ENCODE results near the gene ADAD2. TPM values are rescaled to one million over a fixed set of nuclear protein-coding genes. Genes with fewer than 3 reads are reported as not detected.

ADAD2 gene
- total and polyA plus RNA-seq, 11 donors, result 0.21 to 1.3 (median 0.58) TPM; not detected in 3

DNA sequence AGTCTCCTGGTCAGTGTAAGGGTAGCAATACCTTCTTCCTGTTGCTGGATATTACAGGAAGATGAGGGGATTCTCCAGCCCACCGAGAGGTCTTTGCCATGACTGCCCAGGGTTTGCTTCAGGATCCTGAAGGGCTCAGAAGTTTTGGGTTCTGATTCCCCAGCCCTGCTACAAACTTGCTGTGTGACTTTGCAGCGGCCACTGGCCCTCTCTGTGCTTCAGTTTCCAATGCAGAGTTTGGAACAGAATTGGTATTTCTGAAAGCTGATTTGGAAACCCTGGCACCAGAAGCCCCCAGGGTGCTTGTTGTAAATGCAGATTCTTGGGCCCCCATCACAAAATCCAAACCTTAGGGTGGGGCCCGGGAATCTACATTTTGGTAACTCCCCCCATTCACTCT lies 34.2 kb downstream of the ADAD2 start:
- intact Hi-C loops (cut with DNase I), result no loop called here
- no peak for DNase-seq

DNA sequence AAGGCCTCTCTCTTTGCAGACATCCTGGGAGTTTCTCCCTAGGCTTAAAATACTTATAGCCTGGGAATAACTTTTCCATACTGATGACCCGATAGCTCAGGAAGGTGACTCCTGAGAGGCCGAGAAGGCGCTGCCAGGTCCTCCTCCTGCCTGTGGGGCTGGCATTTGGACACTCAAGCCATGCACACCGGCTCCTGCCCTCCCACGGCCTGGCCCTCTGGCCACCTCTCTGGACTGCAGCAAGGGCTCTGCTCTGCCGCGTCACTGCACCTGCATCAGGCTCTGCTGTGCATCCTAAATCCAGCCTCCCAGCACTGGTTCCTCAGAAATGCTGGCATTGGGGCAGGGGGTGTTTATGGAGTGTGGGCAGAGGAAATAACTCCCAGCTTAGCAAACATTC lies 34.6 kb downstream of the ADAD2 start:
- Histone ChIP-seq H3K27ac (no peak overlapping the region), H3K4me3 (no peak overlapping the region)
- 69 to 77% (median 73%) methylated on average over 6 to 7 of the region's 7 CpGs for WGBS, 4 donors

More for the DNA sequence above, 34.2 kb downstream of the ADAD2 start:
- no peak overlapping the region for H3K27ac ChIP-seq
- ATAC-seq, result no peak
- H3K4me3 ChIP-seq, result no peak overlapping the region
- H3K27me3 ChIP-seq, result peaks cover 0 to 3% (median 0%) of the 10 kb centered on the region in 9 donors
- H3K4me1 ChIP-seq, result peaks cover 0 to 18% (median 6%) of the 10 kb centered on the region in 12 donors
- H3K9me3 ChIP-seq, result no peaks in the 10 kb centered on the region
- no peaks in the 10 kb centered on the region for H3K36me3 ChIP-seq
- WGBS, 4 donors, result 80 to 91% (median 85%) methylated on average over 3 of the region's 3 CpGs
- TF ChIP-seq, protein P1, sequence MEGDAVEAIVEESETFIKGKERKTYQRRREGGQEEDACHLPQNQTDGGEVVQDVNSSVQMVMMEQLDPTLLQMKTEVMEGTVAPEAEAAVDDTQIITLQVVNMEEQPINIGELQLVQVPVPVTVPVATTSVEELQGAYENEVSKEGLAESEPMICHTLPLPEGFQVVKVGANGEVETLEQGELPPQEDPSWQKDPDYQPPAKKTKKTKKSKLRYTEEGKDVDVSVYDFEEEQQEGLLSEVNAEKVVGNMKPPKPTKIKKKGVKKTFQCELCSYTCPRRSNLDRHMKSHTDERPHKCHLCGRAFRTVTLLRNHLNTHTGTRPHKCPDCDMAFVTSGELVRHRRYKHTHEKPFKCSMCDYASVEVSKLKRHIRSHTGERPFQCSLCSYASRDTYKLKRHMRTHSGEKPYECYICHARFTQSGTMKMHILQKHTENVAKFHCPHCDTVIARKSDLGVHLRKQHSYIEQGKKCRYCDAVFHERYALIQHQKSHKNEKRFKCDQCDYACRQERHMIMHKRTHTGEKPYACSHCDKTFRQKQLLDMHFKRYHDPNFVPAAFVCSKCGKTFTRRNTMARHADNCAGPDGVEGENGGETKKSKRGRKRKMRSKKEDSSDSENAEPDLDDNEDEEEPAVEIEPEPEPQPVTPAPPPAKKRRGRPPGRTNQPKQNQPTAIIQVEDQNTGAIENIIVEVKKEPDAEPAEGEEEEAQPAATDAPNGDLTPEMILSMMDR (IDR thresholded peaks at IDR 0.05), result no peak
- TF ChIP-seq POLR2A (IDR thresholded peaks at IDR 0.05), result no peak

GRCh38 chr16:84226026-84226425 lies 35.1 kb downstream of the ADAD2 start:
- Histone ChIP-seq H3K9me3 (no peaks in the 10 kb centered on the region), H3K4me1 (peaks cover 0 to 18% (median 6%) of the 10 kb centered on the region in 12 donors), H3K27me3 (peaks cover 0 to 3% (median 0%) of the 10 kb centered on the region in 9 donors), H3K36me3 (no peaks in the 10 kb centered on the region), H3K27ac (no peak overlapping the region), H3K4me3 (no peak overlapping the region)
- no peak for ATAC-seq
- intact Hi-C loops (cut with DNase I), result no loop called here
- TF ChIP-seq, protein P1 (IDR thresholded peaks at IDR 0.05), result no peak
- TF ChIP-seq POLR2A (IDR thresholded peaks at IDR 0.05), result no peak
- no peak for DNase-seq
- WGBS, 4 donors, result 84 to 91% (median 90%) methylated on average over 8 of the region's 8 CpGs

More for the DNA sequence above, 34.6 kb downstream of the ADAD2 start:
- no peak for DNase-seq
- Histone ChIP-seq H3K36me3 (no peaks in the 10 kb centered on the region), H3K4me1 (peaks cover 0 to 18% (median 6%) of the 10 kb centered on the region in 12 donors), H3K9me3 (no peaks in the 10 kb centered on the region), H3K27me3 (peaks cover 0 to 3% (median 0%) of the 10 kb centered on the region in 9 donors)
- ATAC-seq, result no peak
- intact Hi-C loops (cut with DNase I), result no loop called here
- no peak for TF ChIP-seq POLR2A (IDR thresholded peaks at IDR 0.05)
- TF ChIP-seq, protein P1 (IDR thresholded peaks at IDR 0.05), result no peak

- TF ChIP-seq POLR2A (IDR thresholded peaks at IDR 0.05), result no peak
- TF ChIP-seq, protein P1 (IDR thresholded peaks at IDR 0.05), result no peak
- ATAC-seq (no peak), DNase-seq (no peak)
- peaks cover 0 to 18% (median 6%) of the 10 kb centered on the region in 12 donors for H3K4me1 ChIP-seq
- H3K27me3 ChIP-seq, result peaks cover 0 to 3% (median 0%) of the 10 kb centered on the region in 9 donors
- WGBS, 4 donors, result 85 to 91% (median 88%) methylated on average over 6 of the region's 6 CpGs
- no peak overlapping the region for H3K27ac ChIP-seq
- no peak overlapping the region for H3K4me3 ChIP-seq
- no peaks in the 10 kb centered on the region for H3K9me3 ChIP-seq
- intact Hi-C loops (cut with DNase I), result no loop called here
- no peaks in the 10 kb centered on the region for H3K36me3 ChIP-seq
Measured at GRCh38 chr16:84227548-84227947, 36.6 kb downstream of the ADAD2 start.

Data from heart left ventricle (tissue), 16 donors.